DND-41 (cell line): ENCODE data around the gene IL4R.
A peak's percentile ranks its signal among the peaks of the same experiment; 100 is the strongest.

Experiments used
- ATAC-seq: fragments of 200-7000 bp; cut with Tn5 transposase; 3 replicates; pipeline ENCODE4 v1.9.1; 2021; ENCODE audit warnings: low read depth; ENCODE audit not compliant: insufficient read depth
- DNase-seq: peaks from one replicate; pipeline ENCODE4 v3.0.0-alpha.2; 2020
- H2AFZ ChIP-seq: 2 replicates; pipeline ENCODE4 v1.6.0; 2012; ENCODE audit warnings: low read depth, low read length
- H3K27ac ChIP-seq: 2 replicates; pipeline ENCODE4 v1.5.1; 2012; ENCODE audit warnings: low read length, inconsistent platforms
- H3K27me3 ChIP-seq: fragments of 200-600 bp; sonication (generic); 2 replicates; pipeline ENCODE4 v1.6.0; 2012; ENCODE audit warnings: low read length, mild to moderate bottlenecking, inconsistent platforms; ENCODE audit not compliant: insufficient read depth, poor library complexity
- H3K36me3 ChIP-seq: 2 replicates; pipeline ENCODE4 v1.5.1; 2012; ENCODE audit warnings: low read length, inconsistent platforms; ENCODE audit not compliant: insufficient read depth
- H3K4me1 ChIP-seq: 2 replicates; pipeline ENCODE4 v1.5.1; 2012; ENCODE audit warnings: mild to moderate bottlenecking, low read length; ENCODE audit not compliant: insufficient read depth
- H3K4me2 ChIP-seq: 2 replicates; pipeline ENCODE4 v1.6.0; 2012; ENCODE audit warnings: mild to moderate bottlenecking, moderate library complexity, low read length, inconsistent platforms; ENCODE audit not compliant: insufficient read depth
- H3K4me3 ChIP-seq, 2 experiments: fragments of 200-600 bp in 1 of 2; shearing (Covaris generic) in 1 of 2; 2 replicates each; pipeline ENCODE4 v1.5.1; 2012 to 2016; ENCODE audit warnings: inconsistent platforms in 2 of 2, low read length in 2 of 2, mild to moderate bottlenecking in 2 of 2, low read depth in 1 of 2, moderate library complexity in 1 of 2
- H3K79me2 ChIP-seq: 2 replicates; pipeline ENCODE4 v1.6.0; 2012; ENCODE audit warnings: low read length, inconsistent platforms; ENCODE audit not compliant: insufficient read depth
- H3K9ac ChIP-seq: 2 replicates; pipeline ENCODE4 v1.6.0; 2012; ENCODE audit warnings: low read depth, mild to moderate bottlenecking, inconsistent platforms, low read length, moderate library complexity
- H3K9me3 ChIP-seq: 2 replicates; pipeline ENCODE4 v1.5.1; 2012; ENCODE audit warnings: low read length, moderate library complexity, mild to moderate bottlenecking, inconsistent platforms; ENCODE audit not compliant: insufficient read depth, severe bottlenecking
- H4K20me1 ChIP-seq: 2 replicates; pipeline ENCODE4 v1.6.0; 2012; ENCODE audit warnings: low read length; ENCODE audit not compliant: insufficient read depth
- EZH2 ChIP-seq: IDR thresholded peaks from 3 replicates; pipeline ENCODE4 v1.6.1; 2012; ENCODE audit warnings: borderline replicate concordance, low read depth, mild to moderate bottlenecking, moderate library complexity, low read length, inconsistent platforms; ENCODE audit not compliant: severe bottlenecking
- TF ChIP-seq, protein P1 (sequence below): IDR thresholded peaks from 2 replicates; pipeline ENCODE4 v1.5.1; 2012; ENCODE audit warnings: borderline replicate concordance, low read length, moderate library complexity, mild to moderate bottlenecking; ENCODE audit not compliant: poor library complexity, severe bottlenecking; ENCODE audit errors: extremely low read depth

Gene IL4R

DNA sequence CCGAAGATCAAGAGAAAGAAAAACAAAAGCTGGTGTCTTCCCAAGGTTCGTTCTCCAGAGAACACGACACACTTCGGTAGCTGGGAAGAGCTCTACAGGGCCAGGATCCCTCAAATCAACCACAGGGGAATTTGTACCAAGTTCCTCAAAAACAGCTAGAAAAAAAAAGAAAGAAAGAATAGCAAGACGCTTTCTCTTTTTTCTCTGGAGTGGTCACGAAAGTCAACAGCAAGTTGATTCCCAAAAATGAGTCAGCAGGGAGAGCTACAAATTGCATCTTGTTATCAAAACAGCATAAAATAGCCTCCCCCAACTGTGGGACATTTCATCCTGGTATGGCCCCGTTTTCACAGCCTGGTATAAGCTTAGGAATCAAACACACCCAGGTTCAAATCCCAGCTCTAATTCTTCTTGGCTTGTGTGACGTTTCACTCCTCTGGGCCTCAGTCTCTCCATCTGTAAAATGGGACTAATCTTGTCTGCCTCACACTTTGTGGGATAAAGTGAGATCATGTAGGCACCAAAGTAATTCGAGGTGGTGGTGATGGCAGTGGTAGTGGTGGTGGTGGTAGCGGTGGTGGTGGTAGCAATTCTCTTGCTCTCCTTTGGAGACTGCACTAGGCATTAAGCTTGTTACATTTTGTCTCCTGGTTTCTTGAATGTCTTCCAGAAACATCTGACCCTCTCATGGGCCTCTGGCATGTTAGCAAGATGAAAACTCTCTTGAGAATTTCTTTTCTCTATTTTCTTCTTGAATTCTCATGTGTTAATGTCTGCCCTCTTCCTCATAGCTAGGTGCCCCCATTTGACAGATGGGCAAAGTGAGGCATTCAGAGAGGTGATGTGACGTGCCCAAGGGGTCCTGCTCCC, 87.2 kb downstream of the IL4R start:
- H3K27me3 ChIP-seq = no peaks in the 10 kb centered on the region

DNA sequence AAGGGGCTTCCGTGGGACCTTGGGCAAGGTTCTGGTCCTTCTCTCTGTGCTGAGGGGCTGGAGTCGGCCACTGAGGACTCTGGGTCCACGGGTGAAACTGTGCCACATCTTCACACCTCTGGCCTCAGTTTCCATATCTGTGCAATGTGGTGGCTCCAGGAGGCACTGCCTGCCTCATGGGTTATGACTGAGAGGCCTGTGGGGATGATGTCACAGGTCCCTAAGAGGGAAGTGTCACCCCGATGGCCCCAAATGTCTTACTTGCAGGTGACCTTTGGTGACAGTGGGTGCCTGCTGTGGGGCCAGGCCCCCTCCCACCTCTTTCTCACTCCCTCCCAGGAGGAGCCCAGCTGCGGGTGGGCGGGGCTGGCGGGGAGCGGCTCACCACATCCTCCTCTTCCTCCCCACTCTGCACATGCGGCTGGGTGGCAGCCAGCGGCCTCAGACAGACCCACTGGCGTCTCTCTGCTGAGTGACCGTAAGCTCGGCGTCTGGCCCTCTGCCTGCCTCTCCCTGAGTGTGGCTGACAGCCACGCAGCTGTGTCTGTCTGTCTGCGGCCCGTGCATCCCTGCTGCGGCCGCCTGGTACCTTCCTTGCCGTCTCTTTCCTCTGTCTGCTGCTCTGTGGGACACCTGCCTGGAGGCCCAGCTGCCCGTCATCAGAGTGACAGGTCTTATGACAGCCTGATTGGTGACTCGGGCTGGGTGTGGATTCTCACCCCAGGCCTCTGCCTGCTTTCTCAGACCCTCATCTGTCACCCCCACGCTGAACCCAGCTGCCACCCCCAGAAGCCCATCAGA, 88.2 kb downstream of the IL4R start, which contains the start of gene IL21R:
Gene IL21R (plus strand): TSS at position 407 of the 801 bp plus-strand sequence. CDS start 27,898 bp downstream, outside the sequence.
- Histone ChIP-seq H3K36me3 (no peaks in the 10 kb centered on the region), H4K20me1 (no peaks in the 10 kb centered on the region), H3K4me2 (peak within 1 kb of the TSS; percentile 63), H3K79me2 (no peaks in the 10 kb centered on the region), H3K9ac (peak within 1 kb of the TSS; percentile 42), H3K9me3 (no peaks in the 10 kb centered on the region), H3K27me3 (no peaks in the 10 kb centered on the region), H3K27ac (peak within 1 kb of the TSS; percentile 63), H3K4me3 (peak within 1 kb of the TSS in 1 of 2 experiments; percentile 41; a peak in 2 of 4 replicates), H3K4me1 (peaks cover 43% of the 10 kb centered on the region), H2AFZ (peak within 1 kb of the TSS; percentile 48)
- TF ChIP-seq, protein P1, sequence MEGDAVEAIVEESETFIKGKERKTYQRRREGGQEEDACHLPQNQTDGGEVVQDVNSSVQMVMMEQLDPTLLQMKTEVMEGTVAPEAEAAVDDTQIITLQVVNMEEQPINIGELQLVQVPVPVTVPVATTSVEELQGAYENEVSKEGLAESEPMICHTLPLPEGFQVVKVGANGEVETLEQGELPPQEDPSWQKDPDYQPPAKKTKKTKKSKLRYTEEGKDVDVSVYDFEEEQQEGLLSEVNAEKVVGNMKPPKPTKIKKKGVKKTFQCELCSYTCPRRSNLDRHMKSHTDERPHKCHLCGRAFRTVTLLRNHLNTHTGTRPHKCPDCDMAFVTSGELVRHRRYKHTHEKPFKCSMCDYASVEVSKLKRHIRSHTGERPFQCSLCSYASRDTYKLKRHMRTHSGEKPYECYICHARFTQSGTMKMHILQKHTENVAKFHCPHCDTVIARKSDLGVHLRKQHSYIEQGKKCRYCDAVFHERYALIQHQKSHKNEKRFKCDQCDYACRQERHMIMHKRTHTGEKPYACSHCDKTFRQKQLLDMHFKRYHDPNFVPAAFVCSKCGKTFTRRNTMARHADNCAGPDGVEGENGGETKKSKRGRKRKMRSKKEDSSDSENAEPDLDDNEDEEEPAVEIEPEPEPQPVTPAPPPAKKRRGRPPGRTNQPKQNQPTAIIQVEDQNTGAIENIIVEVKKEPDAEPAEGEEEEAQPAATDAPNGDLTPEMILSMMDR = no peak
- ATAC-seq (peak; percentile 95), DNase-seq (peak; percentile 95)

More for the DNA sequence above, 87.2 kb downstream of the IL4R start:
- Histone ChIP-seq H3K4me2 (no peak overlapping the region), H3K4me1 (peaks cover 33% of the 10 kb centered on the region), H2AFZ (no peak overlapping the region), H3K36me3 (no peaks in the 10 kb centered on the region), H3K27ac (peak overlapping the region; percentile 59), H3K79me2 (no peaks in the 10 kb centered on the region), H3K9me3 (no peaks in the 10 kb centered on the region), H4K20me1 (no peaks in the 10 kb centered on the region), H3K9ac (no peak overlapping the region), H3K4me3 (no peak overlapping the region)
- TF ChIP-seq, protein P1 = no peak
- TF ChIP-seq EZH2 = no peak
- DNase-seq (no peak), ATAC-seq (no peak)

- Histone ChIP-seq H4K20me1 (no peaks in the 10 kb centered on the region), H2AFZ (peak overlapping the region; percentile 48; the same call in 1 of the 2 replicates), H3K4me3 (peak overlapping the region in 1 of 2 experiments; percentile 41; a peak in 2 of 4 replicates), H3K36me3 (no peaks in the 10 kb centered on the region), H3K27me3 (no peaks in the 10 kb centered on the region), H3K9me3 (no peaks in the 10 kb centered on the region), H3K9ac (peak overlapping the region; percentile 42), H3K4me1 (peaks cover 46% of the 10 kb centered on the region), H3K27ac (peak overlapping the region; percentile 63), H3K4me2 (peak overlapping the region; percentile 63), H3K79me2 (no peaks in the 10 kb centered on the region)
- TF ChIP-seq, protein P1 = no peak
- TF ChIP-seq EZH2 = no peak
- ATAC-seq (no peak), DNase-seq (no peak)
Observed at GRCh38 chr16:27402569-27402963, 88.8 kb downstream of the IL4R start.
